Activated gamma-delta T cell treated with Interleukin-2 at 50 U/mL for 16 hours (primary cell): ENCODE results near the gene ESPNL.

ENCODE experiments used
- DNase-seq: peaks from one replicate; pipeline ENCODE4 v3.0.0-alpha.2; 2020

The ESPNL gene

DNA sequence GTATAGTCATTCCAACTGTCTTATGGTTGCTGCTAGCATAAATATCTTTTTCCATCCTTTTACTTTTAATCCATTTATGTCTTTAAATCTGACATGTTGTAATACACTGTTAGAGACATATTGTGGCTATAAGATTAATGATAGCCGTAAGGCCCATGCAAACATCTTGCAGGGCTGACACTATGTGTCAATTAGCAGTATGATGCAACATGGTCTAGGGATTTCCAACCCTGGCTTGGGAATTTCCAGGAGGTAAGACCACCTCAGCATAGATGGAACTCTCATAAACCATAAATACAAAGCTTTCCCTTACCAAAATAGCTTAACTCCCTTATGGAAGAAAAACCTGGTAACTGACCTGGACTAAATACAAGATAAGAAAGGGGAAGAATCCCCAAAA is 22.8 kb upstream of the ESPNL start:
- no peak for DNase-seq

DNA sequence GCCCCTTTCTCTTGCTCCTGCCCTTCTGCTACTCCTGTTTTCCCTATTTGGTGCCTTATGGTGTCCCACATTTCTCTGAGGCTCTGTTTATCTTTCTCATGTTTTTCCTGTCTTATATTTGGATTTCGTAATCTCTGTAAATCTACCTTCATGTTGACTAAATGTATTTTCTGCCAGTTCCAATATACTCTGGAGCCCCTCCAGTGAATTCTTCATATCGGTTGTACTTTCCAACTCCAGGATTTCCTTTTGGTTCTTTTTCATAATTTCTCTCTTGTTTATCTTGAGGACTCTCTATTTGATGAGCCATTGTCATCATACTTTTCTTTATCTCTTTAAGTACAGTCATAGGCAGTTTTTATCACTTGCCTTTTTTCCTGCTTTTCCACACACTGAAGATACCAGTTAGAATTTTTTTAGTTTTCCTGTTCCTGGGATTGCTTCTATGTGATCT is 20.2 kb upstream of the ESPNL start:
- DNase-seq, result no peak

DNA sequence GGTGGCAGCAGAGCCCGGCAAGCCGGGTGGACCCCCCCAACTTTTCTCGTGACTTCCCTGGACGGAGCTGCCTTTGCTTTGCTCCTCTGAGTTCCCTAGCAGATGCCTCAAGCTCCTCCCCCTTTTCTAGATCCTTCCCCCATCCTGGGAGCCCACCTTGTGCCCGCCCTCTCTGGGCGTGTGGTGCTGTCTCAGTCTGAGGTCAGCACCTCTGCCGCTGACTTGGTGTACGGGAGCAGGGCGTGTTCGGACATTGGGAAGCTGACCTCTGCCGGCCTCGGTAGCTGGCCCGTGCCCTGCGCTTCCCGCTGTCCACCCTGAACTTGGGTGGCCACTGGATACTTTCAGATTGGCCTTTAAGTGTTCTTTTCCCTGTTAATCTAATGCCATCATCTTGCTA is 19.6 kb upstream of the ESPNL start:
- DNase-seq, result no peak

DNA sequence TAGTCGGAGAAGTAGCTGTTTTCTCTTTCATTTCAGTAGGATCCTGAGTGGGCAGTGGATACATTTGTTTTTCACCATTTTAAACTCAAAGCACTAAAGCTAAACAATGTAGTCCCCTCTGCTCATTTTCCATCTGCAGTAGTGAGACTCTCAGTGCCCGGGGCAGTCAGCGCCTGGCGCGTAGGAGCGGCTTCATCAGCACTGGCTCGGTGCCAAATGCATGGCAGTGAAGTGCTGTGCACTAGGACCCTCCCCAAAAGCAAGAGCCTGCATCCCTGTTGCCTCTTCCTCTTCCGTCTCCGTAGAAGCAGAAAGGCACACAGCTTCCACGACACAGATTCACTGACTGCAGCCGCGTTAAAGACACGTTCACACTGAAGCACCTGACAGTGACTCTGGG is 19.0 kb upstream of the ESPNL start:
- no peak for DNase-seq

DNA sequence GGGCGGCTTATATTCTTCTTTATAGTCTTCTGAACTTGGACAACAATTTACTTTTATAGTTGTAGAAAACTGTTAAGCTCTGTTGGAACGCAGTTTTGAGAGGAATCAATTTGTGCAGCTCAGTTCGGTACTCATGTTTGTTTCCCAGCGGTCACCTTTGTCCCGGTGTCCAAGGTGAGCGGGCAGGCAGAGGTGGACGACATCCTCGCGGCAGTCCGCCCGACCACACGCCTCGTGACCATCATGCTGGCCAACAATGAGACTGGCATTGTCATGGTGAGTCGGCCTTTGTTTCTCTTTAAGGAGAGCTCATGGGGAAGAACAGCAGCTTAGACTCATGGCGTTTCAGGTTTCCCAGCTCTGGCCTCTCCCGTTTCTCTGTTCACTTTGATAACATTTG is 18.6 kb upstream of the ESPNL start:
- no peak for DNase-seq

DNA sequence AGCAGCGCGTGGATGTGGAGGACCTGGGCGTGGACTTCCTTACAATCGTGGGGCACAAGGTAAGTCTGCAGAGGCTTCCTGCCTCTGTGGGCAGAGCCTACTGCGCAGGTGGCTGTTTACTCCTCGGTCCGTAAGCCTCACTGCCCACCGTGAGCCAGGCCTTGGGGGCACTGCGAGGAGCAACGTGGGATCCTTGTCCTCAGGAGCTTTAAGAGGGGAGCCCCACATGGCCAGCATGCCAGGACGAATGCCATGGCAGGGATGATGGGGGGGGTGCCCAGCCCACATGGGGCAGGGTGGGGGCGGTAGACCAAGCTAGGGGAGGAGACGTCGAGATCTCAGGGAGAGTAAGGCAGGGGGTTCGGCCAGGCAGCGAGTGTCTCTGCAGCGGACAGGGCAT is 18.0 kb upstream of the ESPNL start:
- DNase-seq, result no peak

DNA sequence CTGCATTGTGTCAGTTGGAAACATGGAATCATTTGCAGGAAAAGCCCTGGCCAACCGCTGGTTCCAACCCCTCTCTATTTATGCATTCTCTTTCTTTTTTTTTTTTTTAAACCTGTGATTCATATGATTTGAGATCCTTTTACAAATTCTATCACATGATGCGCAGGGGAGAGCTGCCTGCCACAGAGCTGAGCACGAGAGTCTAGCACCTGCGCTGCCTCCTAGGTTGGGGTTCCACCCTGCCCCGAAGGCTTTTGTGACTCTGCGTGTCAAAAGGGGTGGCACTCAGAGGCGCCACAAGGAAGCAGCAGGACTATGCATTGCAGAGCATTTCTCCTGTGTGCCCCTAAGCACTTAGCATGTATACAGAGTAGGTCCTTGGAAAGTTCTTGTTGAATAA is 17.3 kb upstream of the ESPNL start:
- DNase-seq, result no peak

DNA sequence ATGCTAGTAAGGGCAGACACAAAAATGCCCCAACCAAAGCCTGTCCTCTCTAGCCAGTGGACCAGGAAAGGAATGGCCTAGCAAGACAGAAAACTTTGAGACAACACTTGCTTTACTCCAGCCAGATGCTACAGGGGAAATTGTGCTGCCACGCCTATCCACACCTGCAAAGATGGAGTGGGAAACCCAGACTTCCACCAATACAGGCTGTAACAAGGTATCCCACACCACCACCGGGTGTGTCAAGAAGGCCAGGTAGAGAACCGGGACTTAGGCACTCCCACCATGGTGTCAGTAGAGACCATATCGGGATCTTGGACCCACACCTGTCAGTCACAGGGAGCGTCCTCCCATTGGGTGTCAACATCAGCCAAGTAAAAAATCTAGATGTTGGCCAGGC is 16.2 kb upstream of the ESPNL start:
- DNase-seq, result no peak

DNA sequence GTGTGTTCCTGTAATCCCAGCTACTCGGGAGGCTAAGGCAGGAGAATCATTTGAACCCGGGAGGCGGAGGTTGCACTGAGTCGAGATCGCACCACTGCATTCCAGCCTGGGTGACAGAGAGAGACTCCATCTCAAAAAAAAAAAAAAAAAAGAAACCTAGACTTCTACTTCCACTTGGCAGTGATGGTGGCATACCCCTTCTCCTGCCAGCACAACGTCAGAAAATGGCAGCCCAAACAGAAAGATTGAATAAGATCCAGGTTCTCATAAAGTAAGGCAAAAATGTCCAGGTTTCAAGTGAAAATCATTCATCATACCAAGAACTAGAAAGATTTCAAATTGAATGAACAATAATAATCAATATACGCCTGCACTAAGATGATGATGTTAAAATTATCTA is 15.4 kb upstream of the ESPNL start:
- DNase-seq, result no peak

DNA sequence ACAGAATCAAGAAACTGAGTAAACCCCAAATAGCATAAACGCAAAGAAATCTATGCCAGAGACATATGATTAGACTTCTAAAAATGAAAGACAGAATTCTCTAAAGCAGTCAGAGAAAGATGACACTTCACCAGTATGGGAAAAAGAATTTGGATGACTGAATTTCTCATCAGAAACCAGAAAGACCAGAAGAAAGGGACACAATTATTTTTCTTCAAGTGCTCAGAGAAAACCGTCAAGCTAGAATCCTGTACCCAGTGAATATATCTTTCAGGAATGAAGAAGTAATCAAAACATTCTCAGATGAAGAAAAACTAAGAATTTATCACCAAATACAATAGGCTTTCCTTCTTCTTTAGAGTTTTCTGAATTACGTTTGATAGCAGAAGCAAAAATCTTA is 14.2 kb upstream of the ESPNL start:
- no peak for DNase-seq

DNA sequence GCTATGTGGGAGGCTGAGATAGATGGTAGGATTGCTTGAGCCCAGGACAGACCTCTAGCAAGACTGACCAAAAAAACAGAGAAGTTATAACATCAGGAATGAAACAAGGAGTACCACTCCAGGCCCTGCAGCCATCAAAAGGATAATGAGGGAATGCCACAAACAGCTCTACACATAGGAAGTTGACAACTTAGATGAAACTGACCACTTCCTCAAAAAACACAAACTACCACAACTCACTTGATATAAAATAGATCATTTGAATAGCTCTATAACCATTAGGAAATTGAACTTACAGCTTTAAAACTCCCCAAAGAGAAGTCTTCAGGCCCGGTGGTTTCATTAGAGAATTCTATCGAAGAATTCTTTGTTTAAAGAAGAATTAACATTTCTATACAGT is 12.9 kb upstream of the ESPNL start:
- DNase-seq, result no peak

DNA sequence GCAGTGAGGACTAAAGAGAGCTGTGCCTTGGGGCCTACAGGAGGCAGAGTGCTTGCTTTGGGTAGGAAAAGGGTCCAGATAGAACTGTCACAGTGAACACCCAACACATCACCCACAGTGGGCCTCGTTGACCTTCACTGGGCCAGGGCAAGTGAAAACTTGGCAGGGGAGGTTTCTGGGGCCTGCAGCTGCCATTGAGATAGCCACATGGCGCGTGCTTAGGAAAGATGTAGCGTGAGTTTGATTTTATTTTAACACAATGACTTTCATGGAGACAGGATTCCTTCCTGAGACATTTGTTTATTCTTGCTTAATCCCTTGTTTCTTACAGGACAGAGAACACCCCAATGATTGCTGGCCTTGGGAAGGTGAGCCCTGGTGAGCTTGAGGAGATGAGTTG is 9.3 kb upstream of the ESPNL start:
- DNase-seq, result no peak

DNA sequence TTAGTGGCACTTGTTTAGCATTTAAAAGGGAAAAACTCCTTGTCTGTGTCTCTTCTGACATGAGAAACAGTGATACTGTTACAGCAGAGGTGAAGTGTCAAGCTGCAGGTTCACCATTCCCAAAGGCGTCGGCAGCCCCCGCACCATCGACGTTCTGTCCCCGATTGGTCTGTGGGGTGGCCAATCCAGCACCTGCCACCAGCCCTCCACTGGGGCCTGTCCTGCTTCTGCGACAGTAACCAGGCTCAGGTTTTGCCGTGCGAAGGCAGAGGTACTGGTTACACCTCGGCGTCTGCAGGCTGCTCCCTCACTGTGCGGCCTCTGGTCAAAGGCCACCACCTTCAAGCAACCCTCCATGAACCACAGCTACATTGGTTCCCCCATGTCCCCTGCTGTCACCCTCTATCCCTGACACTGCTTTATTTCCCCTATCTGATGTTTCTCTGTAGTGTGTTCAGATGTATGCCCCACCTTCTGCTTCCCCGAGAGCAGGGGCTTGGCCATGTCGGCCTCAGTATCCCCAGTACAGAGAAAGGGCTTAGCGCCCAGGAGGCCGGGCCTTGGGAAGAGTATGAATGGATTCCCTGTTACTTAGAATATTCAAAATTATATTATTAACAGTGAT is 8.6 kb upstream of the ESPNL start:
- no peak for DNase-seq

DNA sequence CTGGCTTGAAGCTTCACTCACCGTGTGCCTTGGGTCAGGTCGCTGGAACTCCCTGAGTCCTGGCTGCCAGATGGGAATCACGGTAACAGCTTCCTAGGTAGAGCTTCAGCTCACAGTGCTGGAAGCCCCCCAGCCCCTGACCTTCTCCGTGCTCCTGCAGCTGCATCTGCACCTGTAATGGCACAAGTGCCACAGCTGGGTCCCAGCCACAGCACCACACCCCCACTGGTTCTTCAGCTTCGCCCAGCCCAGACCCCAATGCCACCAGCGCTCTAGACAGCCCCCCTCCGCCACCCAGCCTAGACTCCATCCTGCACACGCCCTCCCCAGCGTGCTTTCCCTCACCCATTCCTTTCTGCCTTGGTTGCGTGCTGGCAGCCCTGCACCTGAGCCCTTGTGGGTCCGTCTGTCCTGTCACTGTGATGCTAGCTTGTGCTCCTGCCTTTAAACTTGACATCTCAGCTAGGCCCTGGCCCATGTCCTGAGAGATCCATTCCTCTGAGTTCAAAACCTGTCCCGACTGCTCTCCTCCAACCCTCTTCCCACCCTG is 7.6 kb upstream of the ESPNL start:
- no peak for DNase-seq

DNA sequence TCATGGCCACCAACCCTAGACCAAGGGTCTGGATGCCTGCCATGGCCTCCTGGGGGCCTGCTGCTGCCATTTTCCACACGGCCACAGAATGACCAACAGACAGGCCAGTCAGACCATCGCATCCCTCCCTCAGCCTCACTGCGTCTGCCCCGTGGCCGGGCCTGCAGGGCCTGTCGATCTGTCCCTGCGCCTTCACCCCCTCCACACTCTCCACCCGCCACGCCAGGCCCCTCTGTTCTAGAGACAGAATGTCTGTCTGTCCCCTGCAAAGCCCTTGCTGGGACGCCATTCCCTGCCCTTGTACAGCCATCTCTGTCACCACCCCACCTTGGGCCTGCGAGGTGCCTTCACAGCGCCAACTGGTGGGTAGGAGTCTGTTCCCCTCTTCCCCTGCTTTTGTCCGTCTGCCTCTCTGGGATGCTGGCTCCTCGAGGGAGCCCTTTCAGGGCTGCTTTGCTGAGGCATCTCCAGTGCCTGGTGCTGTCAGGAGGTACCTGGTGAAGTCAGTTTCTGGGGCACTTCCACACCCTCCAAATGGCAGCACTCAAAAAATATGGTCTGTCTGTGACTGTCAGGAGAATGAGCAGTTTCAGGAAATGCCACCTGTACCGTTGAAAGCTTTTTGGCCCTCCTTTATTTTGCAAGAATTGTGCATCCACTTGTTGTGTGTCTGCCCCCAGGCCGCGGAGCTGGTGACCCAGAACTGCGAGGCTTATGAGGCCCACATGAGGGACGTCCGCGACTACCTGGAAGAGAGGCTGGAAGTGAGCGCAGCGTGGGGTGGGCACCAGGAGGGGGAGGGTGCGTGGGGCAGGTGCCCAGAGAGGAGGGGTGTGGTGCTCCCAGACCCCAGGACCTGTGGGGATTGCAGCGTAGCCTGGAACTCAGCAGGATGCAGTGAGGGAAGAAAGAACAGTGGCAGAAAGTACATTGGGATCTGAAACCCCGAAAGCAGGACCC is 6.7 kb upstream of the ESPNL start:
- DNase-seq, result no peak

DNA sequence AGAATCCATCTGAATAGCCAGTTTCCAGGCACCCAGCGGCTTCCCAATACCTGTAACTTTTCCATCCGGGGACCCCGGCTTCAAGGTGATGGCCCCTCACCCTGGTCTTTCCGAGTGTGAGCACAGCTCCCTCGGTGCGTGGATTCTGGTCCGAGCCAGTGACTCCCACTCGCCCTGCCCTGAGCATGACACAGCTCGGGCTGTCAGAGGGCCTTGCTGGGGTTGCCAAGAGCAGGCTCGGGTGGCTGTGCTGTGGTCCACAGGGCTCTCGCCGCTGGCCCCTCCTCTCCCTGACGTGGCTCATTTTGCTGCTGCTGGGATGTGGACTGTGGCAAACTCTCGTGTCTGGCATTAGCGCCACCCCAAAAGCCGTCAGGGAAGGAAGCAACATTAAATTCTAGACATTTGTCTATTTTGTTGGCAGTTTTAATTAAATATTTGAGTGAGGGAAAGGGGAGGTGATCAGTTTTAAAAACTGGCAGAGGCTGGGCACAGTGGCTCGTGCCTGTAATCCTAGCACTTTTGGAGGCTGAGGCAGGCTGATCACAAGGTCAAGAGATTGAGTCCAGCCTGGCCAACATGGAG is 5.6 kb upstream of the ESPNL start:
- no peak for DNase-seq

DNA sequence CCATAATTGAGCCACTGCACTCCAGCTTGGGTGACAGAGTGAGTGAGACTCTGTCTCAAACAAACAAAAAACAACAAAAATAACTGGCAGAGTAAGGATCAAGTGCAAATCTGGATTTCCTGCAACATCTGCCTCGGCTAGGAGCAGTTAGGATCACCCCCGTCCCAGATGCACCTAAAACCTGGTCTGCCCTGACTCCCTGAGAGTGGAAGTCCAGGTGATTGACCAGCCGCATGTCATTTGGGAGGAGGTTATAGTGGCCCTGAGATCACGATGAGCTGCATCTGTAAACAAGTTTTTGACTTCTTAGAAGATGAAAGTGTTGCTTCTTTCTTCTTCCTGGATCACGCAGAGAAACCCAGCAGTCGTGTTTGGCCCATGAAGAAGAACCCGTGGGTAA is 5.0 kb upstream of the ESPNL start:
- no peak for DNase-seq

DNA sequence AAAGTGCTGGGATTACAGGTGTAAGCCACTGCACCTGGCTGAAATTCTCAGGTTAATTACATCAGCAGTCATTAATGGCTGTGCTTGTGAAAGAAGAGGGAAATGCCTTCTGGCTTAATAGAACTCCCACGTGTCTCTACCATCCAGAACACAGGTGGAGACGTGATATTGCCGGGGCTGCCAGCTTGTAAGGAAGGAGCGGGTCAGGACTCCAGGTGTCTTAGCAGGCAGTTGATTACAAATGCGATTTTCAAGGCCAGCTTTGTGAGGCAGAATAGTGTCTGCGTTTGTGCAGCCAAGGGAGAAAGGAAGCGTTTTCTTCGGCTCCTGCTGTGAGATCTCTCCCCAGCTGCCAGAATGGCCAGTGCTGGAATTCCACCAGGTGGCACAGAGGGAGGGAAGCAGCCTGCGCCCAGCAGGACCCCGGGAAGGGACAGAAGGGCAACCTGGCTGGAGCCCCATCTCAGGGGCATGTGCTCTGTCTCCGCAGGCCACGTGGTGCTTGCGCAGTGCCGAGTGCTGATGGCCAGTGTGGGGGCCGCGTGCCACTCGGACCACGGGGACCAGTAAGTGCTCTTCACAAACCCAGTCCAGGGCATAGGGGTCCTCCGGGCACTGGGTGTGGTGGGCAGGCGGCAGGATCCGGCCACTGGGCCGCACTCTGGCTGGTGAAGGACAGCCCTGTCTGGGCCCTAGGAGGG is 3.7 kb upstream of the ESPNL start:
- DNase-seq, result no peak

DNA sequence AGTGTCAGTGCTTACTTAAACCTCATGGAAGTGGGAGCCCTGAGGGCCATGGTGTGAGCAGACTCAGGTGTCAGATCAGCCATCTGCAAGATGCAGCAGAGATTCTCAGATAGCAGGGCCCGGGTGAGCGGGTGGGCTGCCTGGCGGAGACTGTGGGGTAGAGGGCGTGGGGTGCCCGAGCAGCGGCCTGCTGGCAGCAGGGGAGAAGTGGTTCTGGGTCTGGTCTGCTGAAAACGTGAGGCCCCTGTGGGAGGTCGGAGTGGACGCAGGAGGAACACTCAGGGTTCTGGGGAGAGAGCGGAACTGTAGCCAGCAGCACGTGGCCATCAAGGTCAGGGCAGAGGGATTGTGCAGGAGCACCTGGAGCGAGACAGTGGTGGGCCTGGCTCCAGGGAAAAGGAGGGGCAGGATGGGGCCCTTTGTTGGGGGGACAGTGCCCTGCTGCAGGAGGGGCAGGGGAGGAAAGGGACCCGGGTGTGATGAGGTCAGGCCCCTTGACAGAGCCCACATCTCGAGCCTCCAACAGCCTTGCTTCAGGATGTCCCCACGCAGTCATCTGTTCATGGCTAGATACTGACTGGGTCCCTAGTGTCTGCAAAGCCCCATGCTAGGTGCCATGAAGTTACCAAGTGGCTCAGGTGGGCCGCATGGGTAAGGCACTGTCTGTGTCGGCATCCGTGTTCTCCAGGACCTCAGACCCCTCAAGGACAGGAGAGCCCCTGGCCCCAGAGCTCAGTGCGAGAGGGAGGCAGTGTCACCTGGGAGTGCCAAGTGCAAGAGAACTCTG is 2.7 kb upstream of the ESPNL start:
- DNase-seq, result no peak

DNA sequence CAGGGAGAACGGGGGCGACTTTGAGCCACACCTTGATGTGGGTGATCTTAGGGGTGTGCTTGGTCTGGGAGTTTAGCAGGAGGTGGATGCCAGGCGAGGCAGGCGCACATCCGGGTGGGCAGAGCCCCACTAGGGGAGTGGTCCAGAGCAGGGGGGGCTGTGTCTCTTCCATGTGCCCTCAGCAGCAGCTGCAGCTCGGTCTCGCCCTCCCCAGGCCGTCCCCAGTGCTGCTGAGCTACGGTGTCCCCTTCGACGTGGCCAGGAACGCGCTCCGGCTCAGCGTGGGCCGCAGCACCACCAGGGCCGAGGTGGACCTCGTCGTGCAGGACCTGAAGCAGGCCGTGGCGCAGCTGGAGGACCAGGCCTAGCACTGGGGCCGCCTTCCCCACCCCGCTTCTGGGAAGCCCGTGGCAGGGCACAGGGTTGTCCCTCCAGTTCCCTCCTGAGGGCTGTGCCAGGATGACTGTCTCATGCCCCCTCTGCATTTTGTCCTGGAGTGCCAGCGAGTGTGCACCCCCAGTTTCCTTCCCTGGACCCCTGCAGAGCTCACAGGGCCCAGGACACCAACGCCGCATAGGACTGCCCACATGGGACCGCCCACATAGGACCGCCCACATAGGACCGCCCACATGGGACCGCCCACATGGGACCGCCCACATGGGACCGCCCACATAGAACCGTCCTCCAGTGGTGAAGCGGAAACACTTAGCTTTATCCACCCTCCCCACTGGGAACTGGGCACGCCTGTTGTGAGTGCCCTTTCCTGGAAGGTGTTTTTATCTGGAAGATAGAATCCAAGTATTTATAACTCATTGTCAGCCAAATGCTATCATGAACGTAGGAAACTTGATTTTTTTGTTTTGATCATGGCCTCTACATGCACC is 1.9 kb upstream of the ESPNL start:
- no peak for DNase-seq
